ENCODE results near the gene SYNE1. TPM values are rescaled to one million over a fixed set of nuclear protein-coding genes. Genes with fewer than 3 reads are reported as not detected.

The SYNE1 gene
- total and polyA plus RNA-seq, 10 of the 15 experiments (the other 5 are each of a cell fraction or from before 2014, with no cell fraction given), result 2.3 to 28.7 (median 14.1) TPM

GRCh38 chr6:152630832-152631231, 6.3 kb downstream of the SYNE1 start:
- Histone ChIP-seq H3K4me1 (ENCODE audit: control insufficient read depth, insufficient read depth, low read length) (no peaks in the 10 kb centered on the region), H2AFZ (ENCODE audit: control insufficient read depth, low read depth, low read length) (no peak overlapping the region), H4K20me1 (ENCODE audit: control insufficient read depth, insufficient read depth) (no peaks in the 10 kb centered on the region), H3K36me3 (ENCODE audit: control insufficient read depth in 2 of 2, insufficient read depth in 2 of 2, low read length in 1 of 2) (no peaks in the 10 kb centered on the region), H3K9me3 (replicated peaks; ENCODE audit: control insufficient read depth, insufficient read depth, low read length) (no peaks in the 10 kb centered on the region), H3K4me2 (ENCODE audit: control insufficient read depth, insufficient read depth) (no peak overlapping the region), H3K27ac (ENCODE audit: control insufficient read depth, insufficient read depth) (no peak overlapping the region), H3K4me3 (no peak overlapping the region), H3K79me2 (ENCODE audit: control insufficient read depth, insufficient read depth, low read length) (no peaks in the 10 kb centered on the region), H3K9ac (ENCODE audit: control insufficient read depth, insufficient read depth, low read length) (no peak overlapping the region), H3K27me3 (replicated peaks in 1 of 2; ENCODE audit: control insufficient read depth in 2 of 2, insufficient read depth in 2 of 2, low read length in 1 of 2) (peaks cover 0 to 2% of the 10 kb centered on the region in 2 experiments; a peak in 2 of 4 replicates)
- POLR2A ChIA-PET, result no interaction called here
- no peak for DNase-seq (ENCODE audit: low read depth, low spot score)
- TF ChIP-seq, protein P1, sequence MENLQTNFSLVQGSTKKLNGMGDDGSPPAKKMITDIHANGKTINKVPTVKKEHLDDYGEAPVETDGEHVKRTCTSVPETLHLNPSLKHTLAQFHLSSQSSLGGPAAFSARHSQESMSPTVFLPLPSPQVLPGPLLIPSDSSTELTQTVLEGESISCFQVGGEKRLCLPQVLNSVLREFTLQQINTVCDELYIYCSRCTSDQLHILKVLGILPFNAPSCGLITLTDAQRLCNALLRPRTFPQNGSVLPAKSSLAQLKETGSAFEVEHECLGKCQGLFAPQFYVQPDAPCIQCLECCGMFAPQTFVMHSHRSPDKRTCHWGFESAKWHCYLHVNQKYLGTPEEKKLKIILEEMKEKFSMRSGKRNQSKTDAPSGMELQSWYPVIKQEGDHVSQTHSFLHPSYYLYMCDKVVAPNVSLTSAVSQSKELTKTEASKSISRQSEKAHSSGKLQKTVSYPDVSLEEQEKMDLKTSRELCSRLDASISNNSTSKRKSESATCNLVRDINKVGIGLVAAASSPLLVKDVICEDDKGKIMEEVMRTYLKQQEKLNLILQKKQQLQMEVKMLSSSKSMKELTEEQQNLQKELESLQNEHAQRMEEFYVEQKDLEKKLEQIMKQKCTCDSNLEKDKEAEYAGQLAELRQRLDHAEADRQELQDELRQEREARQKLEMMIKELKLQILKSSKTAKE (IDR thresholded peaks at IDR 0.05; ENCODE audit: low read depth, poor library complexity, severe bottlenecking), result no peak
- TF ChIP-seq, protein P2, sequence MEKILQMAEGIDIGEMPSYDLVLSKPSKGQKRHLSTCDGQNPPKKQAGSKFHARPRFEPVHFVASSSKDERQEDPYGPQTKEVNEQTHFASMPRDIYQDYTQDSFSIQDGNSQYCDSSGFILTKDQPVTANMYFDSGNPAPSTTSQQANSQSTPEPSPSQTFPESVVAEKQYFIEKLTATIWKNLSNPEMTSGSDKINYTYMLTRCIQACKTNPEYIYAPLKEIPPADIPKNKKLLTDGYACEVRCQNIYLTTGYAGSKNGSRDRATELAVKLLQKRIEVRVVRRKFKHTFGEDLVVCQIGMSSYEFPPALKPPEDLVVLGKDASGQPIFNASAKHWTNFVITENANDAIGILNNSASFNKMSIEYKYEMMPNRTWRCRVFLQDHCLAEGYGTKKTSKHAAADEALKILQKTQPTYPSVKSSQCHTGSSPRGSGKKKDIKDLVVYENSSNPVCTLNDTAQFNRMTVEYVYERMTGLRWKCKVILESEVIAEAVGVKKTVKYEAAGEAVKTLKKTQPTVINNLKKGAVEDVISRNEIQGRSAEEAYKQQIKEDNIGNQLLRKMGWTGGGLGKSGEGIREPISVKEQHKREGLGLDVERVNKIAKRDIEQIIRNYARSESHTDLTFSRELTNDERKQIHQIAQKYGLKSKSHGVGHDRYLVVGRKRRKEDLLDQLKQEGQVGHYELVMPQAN (conservative IDR thresholded peaks at IDR 0.05), result no peak
- TF ChIP-seq TAF1 (IDR thresholded peaks at IDR 0.05; ENCODE audit: borderline replicate concordance, low read depth, low read length) (no peak), MLLT1 (IDR thresholded peaks at IDR 0.05) (no peak), POU2F2 (IDR thresholded peaks at IDR 0.05; ENCODE audit: borderline replicate concordance, low read depth, low read length) (no peak), YY1 (IDR thresholded peaks at IDR 0.05; ENCODE audit: low read depth, low read length) (no peak)
- 0% methylated on average over 1 of the region's 1 CpG for WGBS (ENCODE audit: insufficient coverage, insufficient replicate concordance, low lambda C conversion rate, missing lambda C conversion rate)
- RAD21 ChIA-PET (ENCODE audit: unreplicated experiment), result no interaction called here
- in situ Hi-C loops (cut with MboI) (no loop called here), intact Hi-C loops (cut with micrococcal nuclease; ENCODE audit: unreplicated experiment) (no loop called here)
- no peak for ATAC-seq
- SMC1A ChIA-PET (ENCODE audit: uncharacterized antibody, unreplicated experiment), result no interaction called here
- no TSS peak for BruUV-seq (replicated peaks)
- no peak for FAIRE-seq
- CTCF ChIA-PET, result interaction anchor here (3.4 kb wide), 1 partner anchor 12 kb away, joined by 14 read pairs; no protein-coding TSS in a partner anchor
